Stimulated activated CD4-positive, alpha-beta T cell treated with anti-CD3 and anti-CD28 coated beads, Interleukin-2, amount 100 ng/mL, for 24 hours (primary cell): Measurements from ENCODE around the gene ATP6V1B1.
A peak's percentile ranks its signal among the peaks of the same experiment; 100 is the strongest.
"Not testable (repeated sequence)": the region's sequence is repeated elsewhere in the genome, so short reads cannot be mapped to it uniquely, and the experiment has no call there.

ENCODE experiments used
- DNase-seq, 2 donors: peaks; one replicate each; pipeline ENCODE4 v3.0.0-alpha.2; 2020

ATP6V1B1 gene

DNA sequence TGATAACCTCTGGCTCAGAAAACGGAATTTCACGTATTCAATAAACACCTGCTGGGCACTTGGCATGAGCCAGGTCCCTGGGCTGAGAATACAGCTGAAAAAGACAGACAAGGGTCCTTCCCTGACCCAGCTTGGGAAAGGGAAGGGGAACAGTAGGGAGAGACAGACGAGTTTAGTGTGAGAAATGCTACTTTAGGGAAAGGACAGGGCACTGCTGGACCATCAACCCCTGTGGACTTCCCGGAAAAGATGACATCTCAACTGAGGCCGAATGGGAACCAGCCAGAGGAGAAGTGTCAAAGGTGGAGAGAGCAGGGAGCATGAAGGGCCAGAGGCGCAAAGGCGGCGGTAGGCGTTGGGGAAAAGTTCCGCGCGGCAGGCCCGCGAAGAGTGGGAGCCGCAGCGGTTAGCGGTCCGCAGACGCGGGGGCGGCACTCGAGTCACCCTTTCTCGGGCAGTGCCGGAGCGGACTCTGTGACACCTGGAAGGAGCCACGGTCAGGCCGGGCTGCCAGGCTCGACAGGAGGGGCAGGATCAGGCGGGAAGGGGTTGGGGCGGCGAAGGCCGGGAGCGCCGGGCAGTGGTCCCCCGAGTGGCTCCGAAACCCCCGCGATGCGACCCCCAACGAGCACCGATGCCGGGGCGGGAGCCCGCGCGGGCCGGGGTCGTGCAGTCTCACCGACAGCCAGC is 58.5 kb downstream of the ATP6V1B1 start:
- peak; percentile 63 to 71 for DNase-seq

DNA sequence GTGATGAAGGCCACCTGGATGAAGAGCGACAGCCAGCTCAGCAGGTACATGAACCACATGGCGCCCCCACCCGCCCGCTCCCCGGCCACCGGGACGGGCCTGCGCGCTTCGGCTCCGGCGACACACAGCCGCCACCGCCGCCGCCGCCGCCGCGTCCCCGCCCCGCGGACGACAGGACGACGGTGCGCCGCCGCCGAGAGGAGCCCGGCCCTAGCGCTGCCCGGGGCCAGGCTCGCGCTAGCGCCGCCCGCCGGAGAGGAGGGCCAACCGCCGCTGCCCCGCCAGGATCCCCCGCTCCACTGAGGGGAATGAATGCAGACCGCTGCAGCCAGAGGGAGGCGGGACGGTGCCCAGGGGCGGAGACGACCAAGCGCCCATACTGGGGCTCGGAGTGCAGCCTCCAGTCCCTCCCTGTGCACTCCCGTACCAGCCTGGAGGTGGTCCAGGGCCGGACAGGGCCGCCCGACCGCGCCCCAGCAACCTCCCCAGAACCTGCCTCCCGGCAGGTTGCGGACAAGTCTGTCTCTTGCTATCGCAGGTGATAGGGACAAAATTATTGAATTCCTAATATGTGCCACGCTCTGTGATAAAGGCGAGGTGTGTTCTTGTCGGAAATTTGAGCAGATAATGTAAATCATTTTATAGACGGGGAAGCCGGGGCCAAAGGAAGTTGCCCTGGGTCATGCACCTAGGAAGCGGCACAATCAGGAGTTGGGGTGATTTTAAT is 59.2 kb downstream of the ATP6V1B1 start, which contains the start of gene TEX261:
TEX261 (minus strand) TSS at position 175 of the 727 bp plus-strand sequence; CDS start at position 59, 116 bp downstream.
- DNase-seq: peak; percentile 93 to 94

DNA sequence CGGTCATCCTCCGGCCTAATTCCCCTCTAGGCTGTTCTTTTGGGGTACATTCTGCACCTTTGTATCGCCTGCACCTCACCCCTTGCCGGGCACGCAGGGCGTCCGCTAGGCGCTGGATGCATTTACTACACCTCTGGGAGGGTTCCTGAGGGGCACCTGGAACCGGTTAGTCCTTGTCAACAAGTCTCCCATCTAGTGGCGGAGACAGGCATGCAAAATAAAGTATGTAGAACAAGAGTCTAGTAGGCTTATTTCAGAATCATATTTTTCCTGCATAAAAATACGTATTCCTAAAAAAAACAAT is 59.7 kb downstream of the ATP6V1B1 start:
- peak; percentile 48 to 56 for DNase-seq

DNA sequence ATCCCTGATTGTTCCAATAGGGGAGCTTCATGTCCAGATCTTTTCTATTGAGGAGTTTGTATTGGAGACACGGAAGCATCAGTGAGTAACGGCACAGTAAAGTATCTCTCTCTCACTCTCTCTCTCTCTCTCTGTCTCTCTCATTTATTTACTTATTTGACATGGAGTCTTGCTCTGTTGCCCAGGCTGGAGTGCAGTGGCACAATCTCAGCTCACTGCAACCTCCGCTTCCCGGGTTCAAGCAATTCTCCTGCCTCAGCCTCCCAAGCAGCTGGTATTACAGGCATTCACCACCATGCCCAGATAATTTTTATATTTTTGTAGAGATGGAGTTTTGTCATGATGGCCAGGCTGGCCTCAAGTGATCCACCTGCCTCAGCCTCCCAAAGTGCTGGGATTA is 63.2 kb downstream of the ATP6V1B1 start:
- not testable (repeated sequence) for DNase-seq

DNA sequence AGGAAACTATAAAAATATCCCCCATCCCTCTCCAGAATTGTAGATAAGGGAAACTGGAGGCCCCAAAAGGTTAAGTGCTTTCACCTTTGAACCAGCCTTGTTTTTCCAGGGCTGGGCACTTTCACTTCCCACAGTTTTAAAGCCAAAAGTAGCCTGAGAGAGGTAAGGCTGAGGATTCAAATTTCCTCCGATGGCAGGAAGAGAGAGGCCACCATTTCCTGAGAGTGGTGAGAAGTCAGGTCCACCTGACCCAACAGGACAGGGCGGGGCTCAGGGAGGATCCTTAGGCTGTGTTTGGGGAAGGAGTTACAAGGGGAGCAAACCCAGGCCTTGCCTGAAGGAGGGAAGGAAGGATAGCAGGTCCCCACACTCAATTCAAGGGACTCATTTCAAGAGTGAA is 63.7 kb downstream of the ATP6V1B1 start:
- DNase-seq: no peak

DNA sequence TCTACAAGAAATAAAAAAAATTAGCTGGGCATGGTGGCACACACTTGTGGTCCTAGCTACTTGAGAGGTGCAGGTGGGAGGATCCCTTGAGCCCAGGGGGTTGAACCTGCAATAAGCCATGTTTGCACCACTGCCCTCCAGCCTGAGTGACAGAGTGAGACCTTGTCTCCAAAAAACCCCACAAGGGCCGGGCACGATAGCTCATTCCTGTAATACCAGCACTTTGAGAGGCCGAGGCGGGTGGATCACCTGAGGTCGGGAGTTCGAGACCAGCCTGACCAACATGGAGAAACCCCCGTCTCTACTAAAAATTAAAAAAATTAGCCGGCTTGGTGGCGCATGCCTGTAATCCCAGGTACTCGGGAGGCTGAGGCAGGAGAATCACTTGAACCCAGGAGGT is 64.2 kb downstream of the ATP6V1B1 start:
- not testable (repeated sequence) for DNase-seq

DNA sequence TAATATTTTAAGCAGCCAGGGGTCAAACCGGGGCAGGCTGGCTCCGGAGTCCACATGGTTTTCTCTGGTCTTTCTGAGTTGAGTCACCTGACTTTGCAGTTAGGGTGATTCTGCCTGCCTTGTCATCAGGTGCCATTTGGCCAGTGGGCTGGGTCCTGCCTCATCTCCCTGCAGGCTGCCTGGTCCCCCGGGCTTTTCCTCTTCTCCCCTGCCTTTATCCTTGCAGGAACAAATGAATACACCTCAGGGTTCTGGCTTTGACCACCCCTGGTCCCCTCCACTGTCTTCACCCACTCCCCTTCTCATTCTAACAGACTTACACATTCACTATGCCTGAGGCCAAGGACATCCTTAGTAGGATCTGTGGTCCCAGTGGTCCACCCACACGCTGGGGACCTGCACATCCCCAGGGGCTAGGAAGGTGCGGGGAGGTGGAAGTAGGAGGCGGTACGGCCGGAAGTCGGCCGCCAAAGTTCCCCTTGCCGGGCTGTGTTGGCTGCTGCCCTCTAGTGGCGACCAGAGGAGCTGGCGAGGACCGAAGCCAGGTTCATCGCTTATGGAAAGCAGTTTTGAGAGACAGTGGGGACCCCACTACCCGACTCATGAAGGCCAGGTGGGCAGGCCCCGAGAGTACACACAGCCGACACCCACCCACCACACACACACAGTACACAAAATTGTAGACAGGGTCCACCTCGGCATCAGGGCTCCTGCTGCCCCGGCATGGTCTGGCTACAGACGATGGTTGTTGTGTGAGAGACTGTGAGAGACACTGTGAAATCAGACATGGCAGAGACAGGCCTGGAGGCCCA is 65.3 kb downstream of the ATP6V1B1 start:
- DNase-seq: peak; percentile 83 to 87

DNA sequence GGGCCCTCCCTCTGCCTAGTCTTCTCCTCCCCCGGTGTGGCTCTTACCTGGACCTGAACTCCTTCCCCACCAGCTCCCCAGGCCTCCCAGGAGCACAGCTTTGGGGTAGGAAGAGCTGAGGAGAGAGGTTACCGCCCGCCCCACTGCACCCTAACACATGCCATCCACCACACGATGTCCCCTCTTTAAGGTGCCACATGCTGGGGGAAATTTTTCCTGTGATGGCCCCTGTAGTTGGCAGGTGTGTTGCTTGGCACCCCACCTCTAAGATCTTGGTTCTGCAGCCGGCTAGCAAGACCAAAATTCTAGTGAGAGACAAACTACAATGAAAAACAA is 65.9 kb downstream of the ATP6V1B1 start:
- DNase-seq: no peak

DNA sequence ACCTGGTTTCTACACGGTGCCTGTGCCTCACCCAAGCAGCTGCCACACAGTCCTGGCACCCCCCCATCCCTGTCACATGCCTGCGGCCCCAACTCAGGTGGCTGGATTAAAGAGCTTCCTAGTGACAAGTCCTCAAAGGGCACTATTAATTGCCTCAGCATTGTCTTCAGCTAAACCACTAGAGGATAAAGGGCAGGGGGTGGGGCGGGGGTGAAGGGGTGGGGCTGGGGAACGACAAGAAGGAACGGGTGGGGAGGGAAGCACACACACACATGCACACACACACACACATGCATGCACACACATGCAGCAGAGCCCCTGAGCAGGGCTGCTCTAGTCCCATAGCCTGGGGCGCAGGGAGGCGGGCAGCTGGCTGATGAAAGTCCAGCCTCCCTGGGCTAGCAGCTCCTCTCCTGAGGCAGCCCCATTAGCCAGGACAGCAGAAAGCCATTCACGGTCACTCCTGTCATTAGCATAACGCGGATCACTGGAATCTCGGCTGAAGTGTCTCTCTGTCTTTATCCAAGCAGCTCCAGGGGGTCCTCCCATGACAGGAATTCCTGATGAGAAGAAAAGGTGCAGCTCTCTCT is 66.4 kb downstream of the ATP6V1B1 start:
- no peak for DNase-seq

DNA sequence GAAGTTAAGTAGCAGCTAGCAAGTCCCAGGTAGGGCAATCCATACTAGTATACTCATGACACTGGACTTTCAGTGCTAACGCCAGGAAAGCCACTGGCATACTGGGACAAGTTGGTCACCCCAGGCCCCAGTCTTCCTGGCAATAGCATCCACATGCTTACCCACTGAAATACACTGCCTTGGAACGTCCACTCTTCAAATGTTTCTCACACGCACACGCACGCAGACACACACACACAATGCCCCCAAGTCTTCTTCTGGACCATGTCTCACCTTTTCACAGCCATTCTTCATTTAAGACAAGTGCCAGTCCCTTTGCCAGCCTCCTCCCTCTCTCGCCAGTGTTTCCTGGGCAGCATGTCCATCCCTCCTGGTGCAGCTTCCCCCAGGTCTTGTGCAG is 67.7 kb downstream of the ATP6V1B1 start:
- no peak for DNase-seq

DNA sequence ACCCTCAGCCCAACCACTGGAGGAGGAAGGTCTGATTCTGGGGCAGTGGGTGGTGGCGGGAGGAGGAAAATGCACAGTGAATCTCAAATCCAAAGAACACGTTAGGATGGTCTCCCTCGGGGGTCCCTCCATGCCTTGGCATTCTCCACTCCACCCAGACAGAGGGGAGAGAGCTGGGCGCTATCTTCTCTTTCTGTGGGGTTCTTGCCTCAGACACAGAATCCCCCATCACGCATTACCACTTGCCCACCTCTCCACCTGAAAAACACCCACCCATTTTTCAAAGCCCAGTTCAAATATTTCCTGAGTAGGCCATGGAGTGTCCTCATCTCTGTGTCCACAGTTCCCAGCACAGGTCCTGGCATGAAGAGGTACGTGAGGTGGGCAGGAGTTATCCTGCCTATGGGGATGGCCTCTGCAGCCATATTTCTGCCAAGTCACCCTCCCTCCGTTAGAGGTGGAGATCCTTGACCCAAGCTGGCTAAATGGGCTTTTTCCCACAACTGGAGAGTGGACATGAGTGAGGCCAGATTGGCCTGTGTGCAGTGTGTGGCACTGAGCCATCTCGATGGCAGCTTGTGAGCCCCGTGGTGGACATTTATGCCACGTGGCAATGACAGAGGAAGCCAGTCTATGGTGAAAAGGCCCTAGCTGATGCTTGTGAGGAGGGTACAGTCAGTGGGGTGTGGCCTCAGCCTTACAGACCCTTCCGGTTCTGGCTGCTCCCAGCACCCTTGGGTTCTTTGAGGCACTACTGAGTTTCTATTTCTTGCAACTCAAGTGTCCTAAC is 68.5 kb downstream of the ATP6V1B1 start:
- DNase-seq: no peak

DNA sequence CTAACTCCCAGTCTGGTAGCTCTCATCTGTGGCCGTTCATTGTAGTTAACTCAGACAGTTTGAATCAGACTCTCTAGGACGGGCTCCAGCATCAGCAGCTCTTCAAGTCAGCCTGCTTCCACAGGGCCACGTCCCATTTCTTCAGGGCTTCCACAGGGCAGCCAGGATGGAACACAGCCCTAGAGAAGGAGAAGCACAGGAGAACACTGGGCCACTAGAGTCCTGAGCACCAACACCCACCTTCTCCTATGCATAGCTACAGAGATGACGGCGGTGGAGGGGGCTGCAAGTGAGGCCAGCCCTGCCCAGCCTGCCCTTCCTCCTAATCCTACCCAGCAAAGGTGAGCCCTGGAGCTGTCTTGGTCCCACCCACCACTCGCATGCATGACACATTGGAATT is 69.2 kb downstream of the ATP6V1B1 start:
- DNase-seq: no peak

DNA sequence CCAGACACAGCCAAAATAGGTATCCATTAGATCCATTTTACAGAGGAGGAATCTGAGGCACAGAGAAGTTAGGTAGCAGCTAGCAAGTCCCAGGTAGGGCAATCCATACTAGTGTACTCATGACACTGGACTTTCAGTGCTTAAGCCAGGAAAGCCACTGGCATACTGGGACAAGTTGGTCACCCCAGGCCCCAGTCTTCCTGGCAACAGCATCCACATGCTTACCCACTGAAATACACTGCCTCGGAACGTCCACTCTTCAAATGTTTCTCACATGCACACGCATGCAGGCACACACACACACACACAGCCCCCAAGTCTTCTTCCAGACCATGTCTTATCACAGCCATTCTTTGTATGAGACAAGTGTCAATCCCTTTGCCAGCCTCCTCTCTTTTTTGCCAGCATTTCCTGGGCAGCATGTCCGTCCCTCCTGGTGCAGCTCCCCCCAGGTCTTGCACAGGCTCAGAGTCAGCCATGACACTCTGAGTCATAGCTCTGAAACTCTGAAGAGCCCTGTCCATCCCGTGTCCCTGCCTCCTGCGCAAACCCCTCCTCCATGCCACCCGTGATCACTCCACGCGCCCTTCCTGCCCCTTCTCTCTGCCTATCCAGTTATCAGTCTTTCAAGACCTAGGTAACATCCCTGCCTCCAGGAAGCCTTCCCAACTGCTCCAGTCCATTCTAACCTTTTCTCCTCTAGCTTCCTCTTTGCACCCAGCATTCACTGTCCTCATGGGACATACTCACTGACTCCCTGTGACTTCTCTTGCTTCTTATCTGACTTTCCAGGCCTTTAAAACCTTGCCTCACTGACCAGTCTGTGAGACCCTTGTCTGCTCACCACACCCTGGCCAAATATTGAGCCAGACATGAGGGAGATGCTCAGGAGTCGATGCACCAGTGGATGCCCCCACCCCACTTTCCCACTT is 69.8 kb downstream of the ATP6V1B1 start:
- DNase-seq: no peak

DNA sequence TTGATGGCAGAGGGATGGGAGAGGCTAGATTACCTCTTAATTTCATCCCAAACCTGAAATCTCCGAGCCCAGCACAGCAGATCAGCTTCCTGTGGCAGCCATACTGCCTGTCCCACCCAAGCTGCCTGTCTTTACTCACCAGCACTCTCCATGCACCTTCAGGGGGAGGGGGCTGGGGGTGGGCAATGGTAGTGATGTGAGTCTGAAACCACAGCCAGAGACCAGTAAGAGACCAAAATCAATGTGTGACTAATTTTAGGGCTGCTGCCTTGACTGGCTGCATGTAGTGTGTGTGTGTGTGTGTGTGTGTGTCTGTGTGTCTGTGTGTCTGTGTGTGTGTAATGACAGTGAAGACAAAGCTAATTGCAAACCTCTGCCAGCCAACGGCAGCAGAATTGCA is 70.6 kb downstream of the ATP6V1B1 start:
- no peak for DNase-seq

DNA sequence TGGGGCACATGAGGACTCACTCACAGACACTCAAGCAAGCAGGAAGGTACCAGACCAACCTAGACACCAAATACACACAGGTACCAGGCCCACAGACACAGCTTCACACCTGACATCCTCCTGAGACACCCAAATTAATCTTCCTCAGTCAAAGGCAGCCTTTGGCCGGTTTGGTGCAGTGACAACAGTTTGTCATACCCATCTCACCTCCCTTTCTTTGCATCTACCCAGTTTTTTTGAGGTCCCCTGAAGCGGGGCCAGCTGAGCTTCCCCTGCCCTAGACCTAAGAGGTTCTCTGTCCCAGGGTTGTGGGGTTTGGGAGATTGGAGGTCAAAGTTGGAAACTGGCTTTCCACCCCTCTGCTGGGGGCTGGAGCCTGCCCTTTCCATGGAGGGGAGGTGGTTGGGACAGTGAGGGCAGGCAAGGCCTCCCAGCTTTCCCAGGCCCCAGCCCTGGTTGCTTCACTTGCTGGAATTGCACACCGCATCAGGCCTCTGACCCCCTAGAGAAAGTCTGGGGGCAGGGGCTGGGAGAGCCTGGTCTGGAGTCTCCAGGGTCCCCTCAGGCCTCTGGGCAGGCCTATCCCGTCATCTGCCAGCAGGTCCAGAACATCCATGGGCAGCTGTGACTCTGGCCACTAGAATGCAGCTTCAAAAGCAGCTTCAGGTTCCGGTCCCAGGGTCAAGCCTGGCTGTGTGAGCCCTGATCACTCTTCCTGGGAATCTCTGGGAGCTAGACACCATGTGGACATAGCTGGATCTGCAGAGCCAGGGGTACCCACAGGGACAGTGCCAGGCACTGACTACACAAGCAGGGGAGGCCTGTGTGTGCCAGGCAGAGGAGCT is 71.5 kb downstream of the ATP6V1B1 start:
- no peak for DNase-seq

DNA sequence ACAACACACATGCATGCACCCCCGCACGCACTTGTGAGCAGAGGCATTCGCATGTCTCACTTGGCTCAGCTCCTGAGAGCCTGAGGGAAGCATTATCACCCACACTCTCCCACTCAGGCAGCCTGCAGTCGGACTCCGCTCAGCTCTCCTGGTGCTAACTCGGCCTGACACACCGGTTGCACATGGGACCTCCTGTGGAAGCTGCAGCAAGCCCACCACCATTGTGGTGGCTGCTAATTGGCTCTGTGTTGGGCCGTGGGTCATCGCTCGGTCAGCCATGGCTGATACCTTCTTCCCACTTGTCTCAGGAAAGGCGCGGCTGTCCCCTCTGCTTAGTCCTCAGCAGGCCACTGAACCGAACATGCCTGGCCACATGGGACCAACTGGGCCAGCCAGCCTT is 72.6 kb downstream of the ATP6V1B1 start:
- no peak for DNase-seq

DNA sequence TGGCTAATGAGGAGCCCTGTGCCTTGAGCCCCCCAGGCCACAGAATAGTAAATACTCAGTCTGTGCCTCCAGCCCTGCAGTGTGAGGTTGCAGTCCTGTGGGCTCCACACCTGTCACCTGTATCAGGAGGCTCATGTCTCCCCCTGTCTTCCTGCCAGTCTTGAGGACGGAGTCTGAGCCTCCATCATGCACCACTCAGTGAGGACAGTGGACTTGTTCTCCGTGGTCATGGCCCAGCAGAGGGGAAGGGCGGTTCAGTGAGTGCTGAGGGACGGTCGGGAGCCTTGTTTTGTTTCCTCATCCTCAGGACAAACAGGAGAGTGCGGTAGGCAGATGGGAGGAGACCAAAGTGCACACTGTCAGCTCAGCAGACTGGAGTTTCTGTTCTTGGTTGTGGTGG is 76.1 kb downstream of the ATP6V1B1 start:
- not testable (repeated sequence) for DNase-seq
